CD14-positive monocyte (primary cell): ENCODE measurements around the gene RNGTT. TPM values are rescaled to one million over a fixed set of nuclear protein-coding genes. Genes with fewer than 3 reads are reported as not detected.

Source experiments
- DNase-seq, 3 donors: peaks; one replicate each; pipeline ENCODE4 v3.0.0-alpha.2; 2011 to 2022
- H2AFZ ChIP-seq: 2 replicates; pipeline ENCODE4 v1.6.0; 2012; ENCODE audit warnings: mild to moderate bottlenecking, low read depth, low read length, inconsistent platforms; ENCODE audit not compliant: insufficient read depth, poor library complexity, severe bottlenecking
- H3K27ac ChIP-seq, 2 donors: 1 replicate in 1 of 2; 2 replicates in 1 of 2; pipeline ENCODE4 v1.5.1; 2012 to 2013; ENCODE audit warnings: low read length in 2 of 2, control low read depth in 1 of 2, inconsistent platforms in 1 of 2, low read depth in 1 of 2, mild to moderate bottlenecking in 1 of 2
- H3K27me3 ChIP-seq, 2 donors: one replicate each; pipeline versions ENCODE4 v1.6.0 to v1.6.1; 2011 to 2013; ENCODE audit warnings: low read length in 2 of 2; ENCODE audit not compliant: control insufficient read depth in 2 of 2, insufficient read depth in 2 of 2
- H3K36me3 ChIP-seq, 2 donors: replicated peaks in 1 of 2; 1 replicate in 1 of 2; 2 replicates in 1 of 2; pipeline versions ENCODE4 v1.5.1 to v1.6.1; 2012 to 2013; ENCODE audit warnings: low read length in 2 of 2, control low read depth in 1 of 2, inconsistent platforms in 1 of 2, mild to moderate bottlenecking in 1 of 2; ENCODE audit not compliant: insufficient read depth in 2 of 2, control insufficient read depth in 1 of 2
- H3K4me1 ChIP-seq, 2 donors: 1 replicate in 1 of 2; 2 replicates in 1 of 2; pipeline versions ENCODE4 v1.5.1 to v1.6.1; 2012 to 2013; ENCODE audit warnings: low read length in 2 of 2, control low read depth in 1 of 2, inconsistent platforms in 1 of 2, mild to moderate bottlenecking in 1 of 2, moderate library complexity in 1 of 2; ENCODE audit not compliant: insufficient read depth in 2 of 2, control insufficient read depth in 1 of 2
- H3K4me2 ChIP-seq: replicated peaks from 2 replicates; pipeline ENCODE3; 2012; ENCODE audit warnings: low read length, moderate library complexity, mild to moderate bottlenecking; ENCODE audit not compliant: poor library complexity, severe bottlenecking; ENCODE audit errors: extremely low read depth
- H3K4me3 ChIP-seq, 3 experiments: fragments of 200-600 bp in 1 of 3; sonication (generic) in 1 of 3; replicated peaks in 1 of 3; 1 replicate in 2 of 3; 2 replicates in 1 of 3; pipeline ENCODE4 v1.5.1; 2011 to 2013; ENCODE audit warnings: low read length in 3 of 3, mild to moderate bottlenecking in 3 of 3, control low read depth in 2 of 3, low read depth in 2 of 3, inconsistent platforms in 1 of 3, moderate library complexity in 1 of 3
- H3K79me2 ChIP-seq: 2 replicates; pipeline ENCODE4 v1.6.0; 2012; ENCODE audit warnings: mild to moderate bottlenecking, control low read depth, inconsistent platforms, low read length, moderate library complexity; ENCODE audit not compliant: insufficient read depth
- H3K9ac ChIP-seq: 2 replicates; pipeline ENCODE4 v1.6.0; 2017; ENCODE audit warnings: low read length, mild to moderate bottlenecking; ENCODE audit not compliant: insufficient read depth, poor library complexity, severe bottlenecking
- H3K9me3 ChIP-seq, 2 donors: replicated peaks in 1 of 2; 1 replicate in 1 of 2; 2 replicates in 1 of 2; pipeline versions ENCODE4 v1.5.1 to v1.6.1; 2012 to 2013; ENCODE audit warnings: low read length in 2 of 2, control low read depth in 1 of 2; ENCODE audit not compliant: control insufficient read depth in 1 of 2, insufficient read depth in 1 of 2
- H4K20me1 ChIP-seq: 2 replicates; pipeline ENCODE4 v1.6.0; 2012; ENCODE audit warnings: mild to moderate bottlenecking, low read length, control low read depth, moderate library complexity; ENCODE audit not compliant: insufficient read depth
- H3K27ac Mint-ChIP-seq, 7 donors: one replicate each; pipeline ENCODE4 v1.8.0; 2020; ENCODE audit warnings: mild to moderate bottlenecking in 7 of 7, mixed read lengths in 7 of 7, moderate library complexity in 6 of 7, inconsistent platforms in 2 of 7
- H3K27me3 Mint-ChIP-seq, 3 donors: one replicate each; pipeline ENCODE4 v1.8.0; 2021 to 2022; ENCODE audit warnings: low read depth in 3 of 3, mild to moderate bottlenecking in 3 of 3, mixed read lengths in 3 of 3, moderate library complexity in 3 of 3, inconsistent platforms in 1 of 3
- H3K36me3 Mint-ChIP-seq, 2 donors: one replicate each; pipeline ENCODE4 v1.8.0; 2020; ENCODE audit warnings: mixed read lengths in 2 of 2, inconsistent platforms in 1 of 2, mild to moderate bottlenecking in 1 of 2
- H3K4me1 Mint-ChIP-seq: one replicate; pipeline ENCODE4 v1.8.0; 2020; ENCODE audit warnings: mild to moderate bottlenecking, mixed read lengths
- H3K4me3 Mint-ChIP-seq, 2 donors: one replicate each; pipeline ENCODE4 v1.8.0; 2020; ENCODE audit warnings: mild to moderate bottlenecking in 2 of 2, mixed read lengths in 2 of 2, moderate library complexity in 1 of 2
- H3K9me3 Mint-ChIP-seq, 7 donors: one replicate each; pipeline ENCODE4 v1.8.0; 2020 to 2022; ENCODE audit warnings: mixed read lengths in 7 of 7, mild to moderate bottlenecking in 6 of 7, moderate library complexity in 6 of 7, inconsistent platforms in 2 of 7
- CTCF ChIP-seq: fragments of 200-600 bp; IDR thresholded peaks from one replicate; pipeline ENCODE4 v1.8.0; 2022; ENCODE audit warnings: antibody characterized with exemption, mild to moderate bottlenecking
- WGBS: methylation state at CpG from one replicate; pipeline ENCODE4 v1.1.5; 2013; ENCODE audit warnings: missing lambda C conversion rate; ENCODE audit not compliant: insufficient coverage; 5-methylcytosine and 5-hydroxymethylcytosine counted together
- intact Hi-C, 2 donors: fragments of 100-400 bp; cut with micrococcal nuclease; formaldehyde crosslinking; loops; one replicate each; pipeline versions ENCODE4 v1.15.0 to v1.15.1; 2023
- polyA plus RNA-seq, 3 donors: library from polyadenylated mRNA; depleted of rRNA in 1 of 3; unstranded in 2 of 3; stranded (reverse) in 1 of 3; fragments of 300-500 nt in 2 of 3; fragments of >200 nt in 1 of 3; fragmentation: Illumina TruSeq in 2 of 3; gene quantifications; 1 replicate in 2 of 3; 2 replicates in 1 of 3; pipeline ENCODE4 v1.2.3, GENCODE V29; 2012 to 2021

Gene RNGTT
- polyA plus RNA-seq, 3 donors: 2.3 to 8.6 (median 5.8) TPM

DNA sequence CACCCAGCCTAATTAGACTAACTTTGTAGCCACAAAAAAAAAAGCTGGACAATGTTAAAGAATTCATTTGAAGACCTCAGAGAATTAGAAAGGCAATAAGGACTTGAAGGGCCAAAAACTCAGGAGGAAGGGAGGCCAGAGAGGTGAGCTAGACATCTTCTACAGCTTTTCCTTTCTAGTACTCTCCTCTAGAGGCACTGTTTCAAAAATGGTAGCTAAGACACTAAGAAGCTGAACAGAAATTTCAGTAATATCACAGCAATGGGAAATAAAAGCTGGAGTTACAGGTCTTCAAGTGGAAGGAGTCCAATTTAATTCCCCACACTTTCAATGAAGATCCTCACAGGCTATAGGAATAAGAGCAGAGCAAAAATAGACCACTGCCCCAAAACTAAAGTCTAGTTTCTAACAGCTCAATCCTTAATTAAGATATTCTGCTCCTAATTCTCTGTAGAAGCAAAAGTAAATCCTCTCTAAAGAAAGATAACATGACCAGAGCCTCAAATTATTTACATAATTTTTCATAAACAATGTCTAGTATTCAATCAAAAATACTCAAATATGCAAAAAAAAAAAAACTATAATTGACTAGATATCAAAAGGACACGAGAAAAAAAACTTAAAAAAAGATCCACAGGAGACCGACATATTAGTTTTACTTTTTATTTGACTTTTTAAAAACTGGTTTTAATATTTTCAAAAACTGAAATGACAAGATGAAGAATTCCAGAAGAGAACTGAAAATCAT, 63.7 kb downstream of the RNGTT start:
- Histone ChIP-seq H4K20me1 (no peaks in the 10 kb centered on the region), H3K4me1 (no peaks in the 10 kb centered on the region), H3K79me2 (no peaks in the 10 kb centered on the region), H3K9me3 (no peaks in the 10 kb centered on the region), H2AFZ (no peak overlapping the region), H3K9ac (no peak overlapping the region), H3K36me3 (peaks cover 24 to 58% of the 10 kb centered on the region in 2 donors), H3K4me2 (no peak overlapping the region), H3K4me3 (no peak overlapping the region), H3K27ac (no peak overlapping the region), H3K27me3 (no peaks in the 10 kb centered on the region)
- Mint-ChIP-seq H3K4me1 (no peaks in the 10 kb centered on the region), H3K4me3 (no peak overlapping the region), H3K27me3 (no peaks in the 10 kb centered on the region), H3K36me3 (peaks cover 25 to 43% of the 10 kb centered on the region in 2 donors), H3K9me3 (peaks cover 0 to 7% (median 1%) of the 10 kb centered on the region in 7 donors), H3K27ac (peak overlapping the region in 3 of 7 donors; percentile 13 to 49 (median 40))
- TF ChIP-seq CTCF: peak; percentile 10
- intact Hi-C loops: no loop called here
- no peak for DNase-seq
- no CpG with 5 or more reads among the region's 2 CpGs for WGBS

- WGBS: 100% methylated on average over 2 of the region's 2 CpGs
These were observed 67.5 kb downstream of the RNGTT start for GRCh38 chr6:88895911-88896310.

More at GRCh38 chr6:88895911-88896310, 67.5 kb downstream of the RNGTT start:
- intact Hi-C loops: no loop called here
- H3K4me3 ChIP-seq: no peak overlapping the region
- H3K27me3 Mint-ChIP-seq: no peaks in the 10 kb centered on the region
- H3K4me2 ChIP-seq: no peak overlapping the region
- peaks cover 0 to 2% (median 0%) of the 10 kb centered on the region in 7 donors for H3K9me3 Mint-ChIP-seq
- peaks cover 12 to 21% of the 10 kb centered on the region in 2 donors for H3K36me3 Mint-ChIP-seq
- no peaks in the 10 kb centered on the region for H3K9me3 ChIP-seq
- H3K4me1 ChIP-seq: no peaks in the 10 kb centered on the region
- no peaks in the 10 kb centered on the region for H3K79me2 ChIP-seq
- H3K27ac ChIP-seq: no peak overlapping the region
- no peaks in the 10 kb centered on the region for H3K4me1 Mint-ChIP-seq
- no peaks in the 10 kb centered on the region for H3K27me3 ChIP-seq
- H3K4me3 Mint-ChIP-seq: no peak overlapping the region
- no peak overlapping the region for H2AFZ ChIP-seq
- no peak for DNase-seq
- no peak for TF ChIP-seq CTCF
- no peak overlapping the region for H3K27ac Mint-ChIP-seq
- H3K9ac ChIP-seq: no peak overlapping the region
- peaks cover 2 to 31% of the 10 kb centered on the region in 2 donors for H3K36me3 ChIP-seq
- no peaks in the 10 kb centered on the region for H4K20me1 ChIP-seq
